Stimulated activated CD4-positive, alpha-beta T cell treated with anti-CD3 and anti-CD28 coated beads, TNF-alpha, amount 100 ng/mL, for 24 hours (primary cell): Measurements from ENCODE around the gene RASA3.
"Not testable (repeated sequence)": the region's sequence is repeated elsewhere in the genome, so short reads cannot be mapped to it uniquely, and the experiment has no call there.

Source experiments
- DNase-seq, 3 experiments: peaks; one replicate each; pipeline ENCODE4 v3.0.0-alpha.2; 2020; ENCODE audit warnings: low read depth in 3 of 3

The RASA3 gene

GRCh38 chr13:114081761-114082681 is 50.4 kb downstream of the RASA3 start:
- DNase-seq, result no peak

DNA sequence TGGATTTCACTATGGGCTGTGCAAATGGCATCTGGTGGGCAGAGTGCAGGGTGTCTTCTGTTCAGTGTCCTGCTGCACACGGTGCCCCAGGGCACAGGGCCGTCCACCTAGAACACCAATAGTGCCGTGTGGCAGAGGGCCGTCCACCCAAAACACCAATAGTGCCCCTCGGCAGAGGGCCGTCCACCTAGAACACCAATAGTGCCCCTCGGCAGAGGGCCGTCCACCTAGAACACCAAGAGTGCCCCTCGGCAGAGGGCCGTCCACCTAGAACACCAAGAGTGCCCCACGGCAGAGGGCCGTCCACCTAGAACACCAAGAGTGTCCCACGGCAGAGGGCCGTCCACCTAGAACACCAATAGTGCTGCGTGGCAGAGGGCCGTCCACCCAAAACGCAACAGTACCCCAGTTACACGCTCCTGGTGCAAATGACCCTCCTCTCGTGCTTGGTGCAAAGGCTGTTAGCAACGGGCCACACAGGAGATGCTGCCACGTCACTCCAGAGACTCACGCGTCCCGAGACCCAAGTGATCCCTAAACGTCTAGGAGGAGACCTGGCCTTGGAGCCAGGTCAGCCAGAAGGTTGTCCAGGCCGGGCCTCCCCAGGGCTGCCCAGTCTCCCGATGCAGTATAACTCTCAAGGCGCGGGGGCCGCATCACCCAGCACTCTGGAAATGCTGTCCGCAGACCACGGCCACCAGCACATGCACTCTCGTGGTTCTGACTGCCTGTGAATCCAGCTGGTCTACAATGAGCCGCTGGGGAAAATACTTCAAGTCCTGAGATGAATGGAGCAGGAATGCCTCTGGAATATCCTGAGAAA is 51.5 kb downstream of the RASA3 start:
- no peak for DNase-seq

DNA sequence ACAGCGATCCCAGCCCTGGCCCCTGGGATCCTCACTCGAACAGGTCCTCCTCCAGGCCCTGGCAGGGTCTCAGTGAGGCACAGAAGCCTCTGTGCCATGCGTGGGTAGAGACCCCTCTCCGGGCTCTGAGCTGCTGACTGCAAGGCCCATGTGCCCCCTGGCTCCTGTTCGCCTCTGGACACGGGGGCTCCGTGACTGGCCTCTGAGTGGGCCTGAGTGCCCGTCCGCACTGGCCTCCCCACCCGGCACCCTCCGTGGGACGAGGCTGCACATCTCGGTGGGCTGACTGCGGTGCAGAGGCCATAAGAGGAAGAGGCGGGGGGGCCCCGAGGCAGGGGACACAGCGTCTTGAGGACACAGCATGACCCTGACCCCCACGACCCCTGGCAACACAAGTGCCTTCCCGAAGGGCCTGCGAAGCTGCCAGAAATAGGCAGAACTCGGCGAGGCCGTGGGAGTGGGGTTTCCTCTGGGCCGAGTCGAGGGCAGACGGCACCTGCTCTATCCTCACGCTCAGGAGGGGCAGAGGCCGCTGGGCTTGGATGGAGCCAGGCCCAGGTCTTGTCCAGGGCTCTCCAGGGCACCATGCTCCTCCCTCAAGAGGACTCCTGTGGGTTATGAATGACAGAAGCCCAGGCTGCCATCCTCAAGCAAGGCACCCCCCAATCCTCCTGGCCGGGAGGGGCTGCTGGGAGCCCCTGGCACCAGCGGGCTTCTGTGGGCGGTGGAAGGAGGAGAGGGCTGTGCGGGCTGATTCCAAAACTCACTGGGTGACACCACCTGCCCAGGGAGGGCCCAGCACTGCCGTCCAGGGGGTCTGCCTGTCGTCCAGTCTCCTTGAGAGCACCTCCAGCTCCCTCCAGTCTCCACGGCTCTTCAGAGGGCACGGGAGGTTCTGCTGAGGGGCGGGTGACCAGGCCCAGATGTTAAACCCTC is 52.6 kb downstream of the RASA3 start:
- no peak for DNase-seq

- DNase-seq, result no peak
These were observed 53.7 kb downstream of the RASA3 start for GRCh38 chr13:114078461-114079451.

DNA sequence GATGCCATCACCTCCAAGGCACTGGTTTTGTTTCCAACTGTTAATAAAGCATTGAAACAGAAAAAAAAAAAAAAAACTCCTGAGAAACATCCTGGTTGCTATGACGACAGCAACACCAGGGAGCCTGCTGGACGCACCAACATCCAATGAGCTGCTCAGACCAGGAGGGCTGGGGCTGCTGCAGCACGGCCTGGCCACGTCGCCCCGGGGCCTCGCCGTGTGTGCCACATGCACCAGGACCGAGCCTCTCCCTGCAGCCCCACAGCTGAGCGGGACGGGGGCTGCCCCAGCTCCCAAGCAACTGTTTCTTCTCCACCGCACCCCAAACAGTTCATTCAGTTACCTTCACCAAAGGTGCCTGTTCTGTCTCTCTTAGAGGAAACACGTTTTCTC is 54.5 kb downstream of the RASA3 start:
- DNase-seq, result no peak

GRCh38 chr13:114077099-114077932 is 55.1 kb downstream of the RASA3 start:
- no peak for DNase-seq

- no peak for DNase-seq
These were observed 55.9 kb downstream of the RASA3 start for GRCh38 chr13:114076329-114077090.

DNA sequence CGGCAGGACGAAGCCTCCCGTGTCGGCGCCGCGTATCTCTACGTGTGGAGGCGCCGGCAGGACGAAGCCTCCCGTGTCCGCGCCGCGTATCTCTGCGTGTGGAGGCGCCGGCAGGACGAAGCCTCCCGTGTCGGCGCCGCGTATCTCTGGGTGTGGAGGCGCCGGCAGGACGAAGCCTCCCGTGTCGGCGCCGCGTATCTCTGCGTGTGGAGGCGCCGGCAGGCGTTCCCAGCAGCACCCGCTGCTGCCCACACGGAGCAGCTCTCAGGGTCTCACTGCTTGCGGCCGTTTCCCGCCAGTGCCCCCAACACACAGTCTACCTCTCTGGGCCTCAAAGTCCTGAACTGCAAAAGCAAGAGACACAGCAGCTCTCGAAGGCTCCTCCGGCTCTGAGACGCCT is 56.6 kb downstream of the RASA3 start:
- not testable (repeated sequence) for DNase-seq

DNA sequence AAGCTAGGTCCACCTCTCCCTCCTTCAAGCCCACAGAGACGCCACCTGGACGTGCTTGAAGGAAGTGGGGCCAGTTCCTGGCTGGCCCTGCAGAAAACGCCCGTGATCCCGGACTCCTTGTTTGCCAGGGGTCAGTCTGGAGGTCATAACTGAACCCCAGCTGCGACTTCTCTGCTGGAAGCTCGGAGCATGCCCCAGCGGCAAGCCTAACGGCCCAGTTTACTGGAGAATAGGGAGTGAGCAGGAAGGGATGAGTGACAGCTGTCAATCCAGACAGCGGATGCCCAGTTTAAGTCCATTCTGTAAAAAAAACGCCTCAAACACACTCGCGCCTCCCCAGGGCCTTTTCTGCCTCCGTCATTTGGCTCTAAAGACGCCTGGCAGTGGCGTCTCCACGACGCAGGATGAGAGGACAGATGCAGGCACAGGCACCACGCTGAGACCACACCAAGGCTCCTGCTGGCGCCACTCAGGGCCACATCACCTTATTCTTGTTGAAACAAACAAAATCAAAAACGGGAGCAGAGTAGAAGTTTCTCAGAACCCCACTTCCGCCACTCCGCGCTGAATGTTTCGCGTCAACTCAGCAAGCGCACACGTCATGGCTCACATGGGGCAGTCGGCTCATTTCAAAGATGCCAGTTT is 57.6 kb downstream of the RASA3 start:
- no peak for DNase-seq

GRCh38 chr13:114073881-114074612 is 58.4 kb downstream of the RASA3 start:
- DNase-seq, result no peak

DNA sequence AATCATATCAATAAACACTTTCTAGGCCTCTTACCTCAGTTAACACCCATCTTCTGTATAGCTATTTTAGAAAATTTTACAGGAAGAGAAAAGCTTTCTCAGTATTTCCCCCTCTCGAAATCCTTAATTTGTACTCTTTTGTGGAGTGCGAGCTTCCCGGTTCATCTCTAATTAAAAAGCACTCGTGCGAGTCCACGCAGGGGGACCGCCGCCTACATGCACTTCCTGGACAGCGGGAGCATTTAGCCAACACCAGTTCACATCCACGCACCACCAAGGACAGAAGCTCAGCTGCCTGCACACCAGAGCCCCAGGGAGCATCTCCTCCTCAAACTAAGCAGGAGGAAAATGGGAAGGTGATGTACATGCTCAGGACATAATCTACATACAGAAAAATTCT is 60.0 kb downstream of the RASA3 start:
- no peak for DNase-seq

DNA sequence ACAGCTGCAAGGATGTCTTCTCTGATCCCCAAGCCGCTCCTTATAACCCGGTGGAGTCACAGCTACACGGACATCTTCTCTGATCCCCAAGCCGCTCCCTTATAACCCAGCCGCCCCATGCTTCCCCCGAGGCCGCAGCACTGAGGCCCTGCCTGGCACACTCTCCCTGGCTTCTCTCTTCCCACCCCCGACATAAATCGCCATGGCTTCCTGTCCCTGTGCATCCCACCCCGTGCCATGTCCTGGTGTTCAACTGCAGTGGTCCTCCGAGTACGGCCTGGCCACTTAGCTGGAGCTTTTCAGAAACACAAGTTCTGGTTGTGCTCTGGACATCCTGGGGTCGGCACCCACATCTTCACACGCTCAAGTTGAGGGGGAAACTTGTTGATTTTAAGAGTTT is 60.4 kb downstream of the RASA3 start:
- no peak for DNase-seq

GRCh38 chr13:114071410-114071809 is 61.0 kb downstream of the RASA3 start:
- no peak for DNase-seq

GRCh38 chr13:114070098-114070799 is 62.2 kb downstream of the RASA3 start:
- no peak for DNase-seq

- no peak for DNase-seq
These were observed 62.9 kb downstream of the RASA3 start for GRCh38 chr13:114069376-114070097.

GRCh38 chr13:114068656-114069318 is 63.6 kb downstream of the RASA3 start:
- no peak for DNase-seq
